ENCODE results near the gene MRPS21. TPM values are rescaled to one million over a fixed set of nuclear protein-coding genes. Genes with fewer than 3 reads are reported as not detected.
A peak's percentile ranks its signal among the peaks of the same experiment; 100 is the strongest.

MRPS21 gene
- total RNA-seq, 2 donors from 2014 or later = 17.9 to 23.4 TPM

DNA sequence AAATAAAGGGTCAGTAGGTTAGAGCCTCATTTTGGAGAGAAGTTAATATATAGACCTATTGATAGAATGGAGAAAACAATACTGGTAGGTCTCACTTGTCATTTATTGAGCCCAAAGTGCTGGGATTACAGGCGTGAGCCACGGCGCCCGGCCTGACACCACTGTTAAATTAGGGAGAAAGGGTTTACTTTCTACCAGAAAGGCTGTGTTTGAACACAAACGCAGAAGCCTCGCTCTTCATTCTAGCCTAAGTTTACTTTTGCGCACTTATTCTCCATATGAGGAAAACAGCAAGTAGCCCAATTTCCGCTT, 27.0 kb downstream of the MRPS21 start:
- H3K9me3 ChIP-seq = no peaks in the 10 kb centered on the region
- WGBS, 2 donors = 66 to 83% methylated on average over 8 of the region's 8 CpGs
- intact Hi-C loops (cut with DNase I) = no loop called here

DNA sequence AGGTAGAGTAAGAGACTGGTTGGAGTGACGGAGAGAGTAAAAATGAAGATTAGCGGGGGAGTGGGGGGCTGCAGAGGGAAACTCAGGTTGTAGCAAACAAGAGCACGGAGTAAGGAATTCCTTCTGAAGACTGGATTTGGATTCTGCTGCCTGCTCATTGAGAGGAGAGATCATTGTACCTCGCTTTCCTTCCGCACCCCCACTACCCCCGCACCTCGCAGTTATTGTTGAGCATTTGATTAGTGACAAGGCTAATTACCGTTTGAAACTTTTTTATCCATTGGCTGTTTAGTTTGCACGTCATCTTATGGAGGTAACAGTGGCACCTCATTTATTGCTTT, 28.1 kb downstream of the MRPS21 start:
- peak overlapping the region; percentile 47 to 93 (median 76) for H3K27ac ChIP-seq
- TF ChIP-seq, protein P1, sequence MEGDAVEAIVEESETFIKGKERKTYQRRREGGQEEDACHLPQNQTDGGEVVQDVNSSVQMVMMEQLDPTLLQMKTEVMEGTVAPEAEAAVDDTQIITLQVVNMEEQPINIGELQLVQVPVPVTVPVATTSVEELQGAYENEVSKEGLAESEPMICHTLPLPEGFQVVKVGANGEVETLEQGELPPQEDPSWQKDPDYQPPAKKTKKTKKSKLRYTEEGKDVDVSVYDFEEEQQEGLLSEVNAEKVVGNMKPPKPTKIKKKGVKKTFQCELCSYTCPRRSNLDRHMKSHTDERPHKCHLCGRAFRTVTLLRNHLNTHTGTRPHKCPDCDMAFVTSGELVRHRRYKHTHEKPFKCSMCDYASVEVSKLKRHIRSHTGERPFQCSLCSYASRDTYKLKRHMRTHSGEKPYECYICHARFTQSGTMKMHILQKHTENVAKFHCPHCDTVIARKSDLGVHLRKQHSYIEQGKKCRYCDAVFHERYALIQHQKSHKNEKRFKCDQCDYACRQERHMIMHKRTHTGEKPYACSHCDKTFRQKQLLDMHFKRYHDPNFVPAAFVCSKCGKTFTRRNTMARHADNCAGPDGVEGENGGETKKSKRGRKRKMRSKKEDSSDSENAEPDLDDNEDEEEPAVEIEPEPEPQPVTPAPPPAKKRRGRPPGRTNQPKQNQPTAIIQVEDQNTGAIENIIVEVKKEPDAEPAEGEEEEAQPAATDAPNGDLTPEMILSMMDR (IDR thresholded peaks at IDR 0.05) = no peak
- TF ChIP-seq POLR2A (IDR thresholded peaks at IDR 0.05) = no peak
- peaks cover 21% of the 10 kb centered on the region for H3K4me1 ChIP-seq
- no peak for ATAC-seq
- intact Hi-C loops (cut with DNase I) = no loop called here
- peaks cover 10 to 11% of the 10 kb centered on the region in 2 donors for H3K36me3 ChIP-seq (replicated peaks in 1 of 2; ENCODE audit: insufficient read depth in 1 of 2, low read depth in 2 of 2)
- H3K9me3 ChIP-seq = no peaks in the 10 kb centered on the region
- H3K27me3 ChIP-seq = no peaks in the 10 kb centered on the region
- WGBS, 2 donors = 0 to 2% methylated on average over 9 of the region's 9 CpGs
- no peak for DNase-seq
- H3K4me3 ChIP-seq = peak overlapping the region; percentile 57 to 89

More for the DNA sequence above, 27.0 kb downstream of the MRPS21 start:
- no peak for ATAC-seq
- H3K36me3 ChIP-seq (replicated peaks in 1 of 2; ENCODE audit: insufficient read depth in 1 of 2, low read depth in 2 of 2) = peaks cover 3 to 5% of the 10 kb centered on the region in 2 donors
- peaks cover 21% of the 10 kb centered on the region for H3K4me1 ChIP-seq
- H3K27me3 ChIP-seq = no peaks in the 10 kb centered on the region
- peak overlapping the region in 1 of 2 donors; percentile 89 for H3K4me3 ChIP-seq
- peak overlapping the region in 3 of 4 donors; percentile 65 to 93 (median 88) for H3K27ac ChIP-seq
- DNase-seq = no peak
- no peak for TF ChIP-seq POLR2A (IDR thresholded peaks at IDR 0.05)
- TF ChIP-seq, protein P1 (IDR thresholded peaks at IDR 0.05) = no peak

DNA sequence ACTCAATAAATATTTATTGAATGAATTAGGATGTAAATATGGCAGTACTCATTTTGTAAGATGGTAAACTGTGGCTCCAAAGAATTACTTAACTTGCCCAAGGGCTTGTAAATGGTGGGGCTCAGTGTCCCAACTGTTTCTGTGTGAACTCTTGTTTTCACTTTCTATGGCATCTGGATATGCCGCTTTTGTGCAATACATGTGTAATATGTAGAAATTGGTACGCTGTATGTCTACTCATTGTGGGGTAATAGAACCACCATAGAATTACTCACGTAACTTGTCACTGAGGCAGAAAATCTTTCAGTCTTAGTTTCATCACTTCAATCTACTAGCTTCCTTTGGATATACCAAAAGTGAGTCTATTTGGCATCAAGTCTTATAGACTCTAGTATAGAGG, 28.6 kb downstream of the MRPS21 start:
- peaks cover 21% of the 10 kb centered on the region for H3K4me1 ChIP-seq
- intact Hi-C loops (cut with DNase I) = no loop called here
- 78 to 90% methylated on average over 3 of the region's 3 CpGs for whole genome bisulfite sequencing, 2 donors
- TF ChIP-seq, protein P1 (IDR thresholded peaks at IDR 0.05) = no peak
- no peak for TF ChIP-seq POLR2A (IDR thresholded peaks at IDR 0.05)
- no peaks in the 10 kb centered on the region for H3K9me3 ChIP-seq
- H3K36me3 ChIP-seq (replicated peaks in 1 of 2; ENCODE audit: insufficient read depth in 1 of 2, low read depth in 2 of 2) = peaks cover 10 to 13% of the 10 kb centered on the region in 2 donors
- ATAC-seq = no peak
- peak overlapping the region; percentile 57 to 89 for H3K4me3 ChIP-seq
- DNase-seq = no peak
- H3K27ac ChIP-seq = peak overlapping the region in 1 of 4 donors; percentile 47
- no peaks in the 10 kb centered on the region for H3K27me3 ChIP-seq

DNA sequence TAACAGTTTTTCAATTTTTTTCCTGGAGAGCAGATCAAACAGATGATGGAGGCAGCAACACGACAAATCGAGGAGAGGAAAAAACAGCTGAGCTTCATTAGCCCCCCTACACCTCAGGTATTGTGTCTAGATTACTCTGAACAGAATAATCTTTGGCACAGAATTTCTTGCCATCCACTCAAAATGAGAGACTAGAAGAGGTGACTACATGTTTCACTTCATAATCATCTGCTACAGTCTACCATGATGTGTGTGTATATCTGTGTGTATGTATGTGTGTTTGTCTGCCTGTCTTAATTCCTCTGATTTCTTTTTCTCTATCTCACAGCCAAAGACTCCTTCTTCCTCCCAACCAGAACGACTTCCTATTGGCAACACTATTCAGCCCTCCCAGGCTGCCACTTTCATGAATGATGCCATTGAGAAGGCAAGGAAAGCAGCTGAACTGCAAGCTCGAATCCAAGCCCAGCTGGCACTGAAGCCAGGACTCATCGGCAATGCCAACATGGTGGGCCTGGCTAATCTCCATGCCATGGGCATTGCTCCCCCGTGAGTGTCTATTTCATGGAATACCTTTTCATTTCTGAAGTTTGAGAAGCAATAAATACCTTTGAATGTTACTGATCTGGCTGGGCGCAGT, 39.1 kb downstream of the MRPS21 start:
- 86 to 94% methylated on average over 6 to 7 of the region's 7 CpGs for WGBS, 2 donors
- peaks cover 24 to 62% of the 10 kb centered on the region in 2 donors for H3K36me3 ChIP-seq (replicated peaks in 1 of 2; ENCODE audit: insufficient read depth in 1 of 2, low read depth in 2 of 2)
- no peak for DNase-seq
- intact Hi-C loops (cut with DNase I) = no loop called here
- H3K4me3 ChIP-seq = no peak overlapping the region
- H3K4me1 ChIP-seq = no peaks in the 10 kb centered on the region
- no peak overlapping the region for H3K27ac ChIP-seq
- TF ChIP-seq, protein P1 (IDR thresholded peaks at IDR 0.05) = no peak
- TF ChIP-seq POLR2A (IDR thresholded peaks at IDR 0.05) = no peak
- H3K9me3 ChIP-seq = no peaks in the 10 kb centered on the region
- no peak for ATAC-seq
- no peaks in the 10 kb centered on the region for H3K27me3 ChIP-seq

DNA sequence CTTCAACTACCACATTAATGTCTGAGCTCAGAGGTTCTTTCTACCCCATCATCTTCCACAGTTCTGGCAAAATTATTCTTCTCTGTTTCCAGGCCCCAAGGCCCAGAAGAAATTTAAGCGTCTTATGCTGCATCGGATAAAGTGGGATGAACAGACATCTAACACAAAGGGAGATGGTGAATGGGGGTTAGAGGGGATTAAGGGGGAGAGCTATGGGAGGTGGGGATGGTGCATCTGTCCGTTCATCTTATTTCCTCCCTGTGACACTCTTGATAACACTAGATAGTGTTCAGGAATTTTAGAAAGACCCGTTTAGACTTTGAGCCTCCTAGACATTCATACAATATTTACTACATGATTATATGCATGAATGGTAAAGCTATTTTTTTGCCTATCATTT, 52.7 kb downstream of the MRPS21 start:
- 87 to 91% methylated on average over 4 of the region's 4 CpGs for WGBS, 2 donors
- intact Hi-C loops (cut with DNase I) = no loop called here

More for the DNA sequence above, 52.7 kb downstream of the MRPS21 start:
- no peaks in the 10 kb centered on the region for H3K4me1 ChIP-seq
- H3K36me3 ChIP-seq (replicated peaks in 1 of 2; ENCODE audit: insufficient read depth in 1 of 2, low read depth in 2 of 2) = peaks cover 7 to 37% of the 10 kb centered on the region in 2 donors
- ATAC-seq (no peak), DNase-seq (no peak)
- H3K27ac ChIP-seq = no peak overlapping the region
- no peaks in the 10 kb centered on the region for H3K27me3 ChIP-seq
- no peaks in the 10 kb centered on the region for H3K9me3 ChIP-seq
- no peak overlapping the region for H3K4me3 ChIP-seq
- no peak for TF ChIP-seq POLR2A (IDR thresholded peaks at IDR 0.05)
- TF ChIP-seq, protein P1 (IDR thresholded peaks at IDR 0.05) = no peak
